A549 (cell line): ENCODE data around the gene KTN1. TPM values are rescaled to one million over a fixed set of nuclear protein-coding genes. Genes with fewer than 3 reads are reported as not detected.

Source experiments
- ATAC-seq, 2 experiments: fragments of 200-7000 bp in 1 of 2; fragments of >200 bp in 1 of 2; cut with Nextera tagmentation in 1 of 2; cut with Tn5 transposase in 1 of 2; 3 replicates each; pipeline versions ENCODE4 v1.8.0 to v1.9.1; 2018 to 2020; ENCODE audit warnings: mild to moderate bottlenecking in 1 of 2, moderate library complexity in 1 of 2
- CTCF ChIA-PET: fragments of 300-600 bp; sonication (Branson Sonifier 250); formaldehyde crosslinking; extraction: SDS; loops from one replicate; lab custom pipeline; 2021; ENCODE audit warnings: antibody characterized with exemption, inconsistent platforms; lab: Yijun Ruan, JAX
- POLR2A ChIA-PET: fragments of 350-600 bp; formaldehyde crosslinking; extraction: SDS; loops from one replicate; lab custom pipeline; 2021; ENCODE audit warnings: antibody characterized with exemption, inconsistent platforms; lab: Yijun Ruan, JAX
- DNase-seq, 2 experiments: peaks; one replicate each; pipeline versions ENCODE4 v3.0.0 to v3.0.0-alpha.2; 2011 to 2016; ENCODE audit warnings: low read depth in 1 of 2, low spot score in 1 of 2
- FAIRE-seq: peaks from 2 replicates; lab custom pipeline; 2011; peaks lifted over from hg19 to GRCh38; lab: Jason Lieb, UNC
- H3K27ac ChIP-seq, 2 experiments: fragments of >200 bp; sonication (Bioruptor Twin); formaldehyde crosslinking; 3 replicates each; pipeline ENCODE4 v1.5.1; 2016 to 2017
- H3K4me1 ChIP-seq: fragments of >200 bp; sonication (Bioruptor Twin); formaldehyde crosslinking; 3 replicates; pipeline ENCODE4 v1.6.1; 2016
- H3K4me2 ChIP-seq: fragments of >200 bp; sonication (Bioruptor Twin); formaldehyde crosslinking; 3 replicates; pipeline ENCODE4 v1.6.1; 2016
- H3K4me3 ChIP-seq: fragments of >200 bp; sonication (Bioruptor Twin); formaldehyde crosslinking; 3 replicates; pipeline ENCODE4 v1.5.1; 2016
- H3K9me3 ChIP-seq: fragments of >200 bp; sonication (Bioruptor Twin); formaldehyde crosslinking; 3 replicates; pipeline ENCODE4 v1.6.1; 2016
- CHD2 ChIP-seq: fragments of 150-350 bp; IDR thresholded peaks from 2 replicates; pipeline ENCODE4 v1.6.1; 2014; ENCODE audit warnings: low read length; ENCODE audit not compliant: partially characterized antibody
- CHD4 ChIP-seq: fragments of 200-600 bp; sonication (generic); IDR thresholded peaks from 2 replicates; pipeline ENCODE4 v1.6.1; 2016; ENCODE audit warnings: antibody characterized with exemption, mild to moderate bottlenecking, borderline replicate concordance
- FOSB ChIP-seq: fragments of 250-450 bp; sonication (Bioruptor Pico); IDR thresholded peaks from 2 replicates; pipeline ENCODE4 v1.5.0; 2020; ENCODE audit warnings: mild to moderate bottlenecking, moderate library complexity
- GATA3 ChIP-seq: IDR thresholded peaks from 2 replicates; pipeline ENCODE4 v1.6.1; 2012; ENCODE audit warnings: borderline replicate concordance
- HDAC2 ChIP-seq: fragments of 200-600 bp; sonication (generic); IDR thresholded peaks from 2 replicates; pipeline ENCODE4 v1.6.1; 2016
- HES2 ChIP-seq: fragments of >200 bp; sonication (Bioruptor Twin); formaldehyde crosslinking; IDR thresholded peaks from 2 replicates; pipeline ENCODE4 v1.6.1; 2016
- HEYL ChIP-seq: fragments of 250-450 bp; sonication (Bioruptor Pico); IDR thresholded peaks from 2 replicates; pipeline ENCODE4 v1.8.0; 2021; ENCODE audit warnings: mild to moderate bottlenecking, moderate library complexity
- HMGXB4 ChIP-seq: fragments of 250-450 bp; sonication (Bioruptor Pico); IDR thresholded peaks from 2 replicates; pipeline ENCODE4 v1.5.0; 2021; ENCODE audit warnings: mild to moderate bottlenecking, moderate library complexity, borderline replicate concordance
- HOXB13 ChIP-seq: fragments of 250-450 bp; sonication (Bioruptor Pico); IDR thresholded peaks from 2 replicates; pipeline ENCODE4 v1.5.0; 2020; ENCODE audit warnings: low read depth, mild to moderate bottlenecking, moderate library complexity
- HOXB5 ChIP-seq: fragments of 250-450 bp; sonication (Bioruptor Pico); IDR thresholded peaks from 2 replicates; pipeline ENCODE4 v1.5.0; 2020; ENCODE audit warnings: mild to moderate bottlenecking, moderate library complexity
- JUN ChIP-seq, 2 experiments: fragments of >200 bp; sonication (Bioruptor Twin); formaldehyde crosslinking; IDR thresholded peaks; 2 replicates in 1 of 2; 3 replicates in 1 of 2; pipeline ENCODE4 v1.6.1; 2016 to 2017
- JUNB ChIP-seq: fragments of >200 bp; sonication (Bioruptor Twin); formaldehyde crosslinking; IDR thresholded peaks from 2 replicates; pipeline ENCODE4 v1.6.1; 2016
- KDM1A ChIP-seq: fragments of 200-600 bp; sonication (generic); IDR thresholded peaks from 2 replicates; pipeline ENCODE4 v1.6.1; 2016; ENCODE audit warnings: low read depth, mild to moderate bottlenecking
- MAFK ChIP-seq: fragments of 450-650 bp; IDR thresholded peaks from 2 replicates; pipeline ENCODE4 v1.6.1; 2014; ENCODE audit not compliant: partially characterized antibody
- MAX ChIP-seq: IDR thresholded peaks from 2 replicates; pipeline ENCODE4 v1.6.1; 2012
- PHF8 ChIP-seq: fragments of 200-600 bp; sonication (generic); IDR thresholded peaks from 2 replicates; pipeline ENCODE4 v1.6.1; 2016; ENCODE audit warnings: low read depth, mild to moderate bottlenecking, antibody characterized with exemption, moderate library complexity, borderline replicate concordance
- POLR2AphosphoS2 ChIP-seq: conservative IDR thresholded peaks from 2 replicates; pipeline ENCODE4 v1.6.1; 2012; ENCODE audit warnings: low read length, improper control_type of control experiment, inconsistent platforms
- RAD21 ChIP-seq, 2 experiments: fragments of >200 bp in 1 of 2; sonication (Bioruptor Twin) in 1 of 2; formaldehyde crosslinking in 1 of 2; IDR thresholded peaks in 1 of 2; conservative IDR thresholded peaks in 1 of 2; 2 replicates in 1 of 2; 3 replicates in 1 of 2; pipeline ENCODE4 v1.6.1; 2012 to 2018; ENCODE audit warnings: inconsistent platforms in 1 of 2
- RFX5 ChIP-seq: fragments of 450-650 bp; IDR thresholded peaks from 2 replicates; pipeline ENCODE4 v1.7.1; 2014; ENCODE audit warnings: antibody characterized with exemption, mild to moderate bottlenecking, moderate library complexity
- SMC3 ChIP-seq: fragments of >200 bp; sonication (Bioruptor Twin); formaldehyde crosslinking; IDR thresholded peaks from 3 replicates; pipeline ENCODE4 v1.6.1; 2018; ENCODE audit warnings: inconsistent platforms
- TFCP2L1 ChIP-seq: fragments of 250-450 bp; sonication (Bioruptor Pico); IDR thresholded peaks from 2 replicates; pipeline ENCODE4 v1.5.0; 2021; ENCODE audit warnings: mild to moderate bottlenecking
- ZFP36 ChIP-seq: fragments of 450-650 bp; IDR thresholded peaks from 2 replicates; pipeline ENCODE4 v1.6.1; 2014; ENCODE audit warnings: borderline replicate concordance; ENCODE audit not compliant: partially characterized antibody
- ZSCAN20 ChIP-seq: fragments of 250-450 bp; sonication (Bioruptor Pico); IDR thresholded peaks from 2 replicates; pipeline ENCODE4 v1.8.0; 2022; ENCODE audit warnings: mild to moderate bottlenecking, moderate library complexity
- WGBS: methylation state at CpG from one replicate; pipeline ENCODE4 v1.1.6; 2017; ENCODE audit errors: missing lambda C conversion rate; 5-methylcytosine and 5-hydroxymethylcytosine counted together
- polyA plus RNA-seq, 4 experiments: library from polyadenylated mRNA; depleted of rRNA in 3 of 4; stranded (reverse); fragments of >200 nt; fragmentation: RNase III in 1 of 4; extraction: RNeasy Plus Mini Kit Qiagen cat#74134 plus additional on column Dnase treatment in 1 of 4; gene quantifications; 2 replicates in 3 of 4; 3 replicates in 1 of 4; pipeline ENCODE4 v1.2.3, GENCODE V29; 2011 to 2017
- TF ChIP-seq, protein P1 (sequence below): fragments of 250-450 bp; sonication (Bioruptor Pico); IDR thresholded peaks from 2 replicates; pipeline ENCODE4 v1.5.0; 2020; ENCODE audit warnings: low read depth, mild to moderate bottlenecking, moderate library complexity

The KTN1 gene
- polyA plus RNA-seq, 2 of the 4 experiments (the other 2 are of a cell fraction) = 153 to 233 TPM

GRCh38 chr14:55620981-55621380 is 41.0 kb downstream of the KTN1 start:
- POLR2A ChIA-PET = no interaction called here
- ATAC-seq (no peak), FAIRE-seq (no peak), DNase-seq (no peak)
- WGBS = 92% methylated on average over 3 of the region's 3 CpGs
- H3K27ac ChIP-seq = no peak overlapping the region
- no peak overlapping the region for H3K4me3 ChIP-seq
- no peak for TF ChIP-seq TFCP2L1
- TF ChIP-seq POLR2AphosphoS2 = no peak
- TF ChIP-seq ZFP36 = no peak
- no peak for TF ChIP-seq GATA3
- TF ChIP-seq RFX5 = no peak
- no peak for TF ChIP-seq JUN (IDR thresholded peaks at IDR 0.05)
- TF ChIP-seq PHF8 = no peak
- no peak for TF ChIP-seq HES2
- no peak for TF ChIP-seq RAD21 (conservative IDR thresholded peaks at IDR 0.05 in 1 of 2, IDR thresholded peaks at IDR 0.05 in 1 of 2)
- TF ChIP-seq FOSB (CRISPR knock-in tag) = no peak
- TF ChIP-seq HOXB13 = no peak
- no peak for TF ChIP-seq MAFK
- TF ChIP-seq CHD2 = no peak
- TF ChIP-seq HOXB5 (CRISPR knock-in tag) = no peak
- TF ChIP-seq, all 56 proteins: peak for 0
- CTCF ChIA-PET = no interaction called here
- H3K9me3 ChIP-seq = peaks cover 16% of the 10 kb centered on the region
- no peaks in the 10 kb centered on the region for H3K4me1 ChIP-seq
- no peak overlapping the region for H3K4me2 ChIP-seq

DNA sequence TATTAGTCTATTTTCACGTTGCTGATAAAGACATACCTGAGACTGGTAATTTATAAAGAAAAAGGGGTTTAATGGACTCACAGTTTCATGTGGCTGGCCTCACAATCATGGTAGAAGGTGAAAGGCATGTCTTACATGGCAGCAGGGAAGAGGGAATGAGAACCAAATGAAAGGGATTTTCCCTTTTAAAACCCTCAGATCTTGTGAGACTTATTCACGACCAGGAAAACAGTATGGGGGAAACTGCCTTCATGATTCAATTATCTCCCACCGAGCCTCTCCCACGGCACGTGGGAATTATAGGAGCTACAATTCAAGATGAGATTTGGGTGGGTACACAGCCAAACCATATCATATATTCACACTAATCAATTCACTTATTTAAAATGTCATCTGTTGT is 41.4 kb downstream of the KTN1 start:
- Histone ChIP-seq H3K9me3 (peaks cover 16% of the 10 kb centered on the region), H3K4me3 (no peak overlapping the region), H3K4me1 (no peaks in the 10 kb centered on the region), H3K27ac (no peak overlapping the region), H3K4me2 (no peak overlapping the region)
- TF ChIP-seq HEYL (CRISPR knock-in tag) (no peak), SMC3 (no peak), MAX (no peak), KDM1A (no peak), HOXB5 (CRISPR knock-in tag) (no peak), ZSCAN20 (CRISPR knock-in tag) (no peak), HMGXB4 (no peak)
- DNase-seq (no peak), FAIRE-seq (no peak), ATAC-seq (no peak)
- ChIA-PET CTCF (no interaction called here), POLR2A (no interaction called here)
- 93% methylated on average over 5 of the region's 5 CpGs for WGBS

DNA sequence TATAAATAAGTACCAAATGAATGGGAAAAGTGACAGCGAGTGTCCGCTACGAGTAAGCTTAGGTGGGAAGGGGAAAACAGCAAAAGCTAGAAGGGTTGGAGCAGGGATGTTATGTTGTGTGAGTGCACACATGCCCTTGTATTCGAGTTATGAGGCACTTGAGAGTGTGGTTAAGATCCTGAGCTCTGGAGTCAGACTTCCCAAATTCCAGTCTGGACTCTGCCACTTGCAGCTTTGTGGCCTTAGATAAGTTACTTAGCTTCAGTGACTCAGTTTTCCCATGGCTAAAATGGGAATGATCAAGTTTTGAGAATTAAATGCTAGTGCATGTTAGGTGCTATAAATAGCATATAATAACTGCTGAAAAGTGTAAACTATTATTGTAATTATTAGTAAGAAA is 44.9 kb downstream of the KTN1 start:
- ChIA-PET POLR2A (no interaction called here), CTCF (interaction anchor here (0.6 to 2.0 kb wide), 4 partner anchors 9 to 190 kb away, joined by 3 to 8 read pairs (median 3); no protein-coding TSS in a partner anchor)
- no peak for FAIRE-seq
- 83% methylated on average over 4 of the region's 4 CpGs for WGBS
- no peak for TF ChIP-seq CHD4
- TF ChIP-seq HDAC2 = no peak
- no peak for TF ChIP-seq MAFK
- TF ChIP-seq RAD21 (conservative IDR thresholded peaks at IDR 0.05 in 1 of 2, IDR thresholded peaks at IDR 0.05 in 1 of 2) = no peak
- TF ChIP-seq JUNB = no peak
- TF ChIP-seq, protein P1, sequence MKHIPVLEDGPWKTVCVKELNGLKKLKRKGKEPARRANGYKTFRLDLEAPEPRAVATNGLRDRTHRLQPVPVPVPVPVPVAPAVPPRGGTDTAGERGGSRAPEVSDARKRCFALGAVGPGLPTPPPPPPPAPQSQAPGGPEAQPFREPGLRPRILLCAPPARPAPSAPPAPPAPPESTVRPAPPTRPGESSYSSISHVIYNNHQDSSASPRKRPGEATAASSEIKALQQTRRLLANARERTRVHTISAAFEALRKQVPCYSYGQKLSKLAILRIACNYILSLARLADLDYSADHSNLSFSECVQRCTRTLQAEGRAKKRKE (CRISPR knock-in tag) = no peak
- no peak for TF ChIP-seq ZFP36
- no peak for TF ChIP-seq FOSB (CRISPR knock-in tag)
- ATAC-seq = no peak
- peaks cover 6% of the 10 kb centered on the region; the same call in 2 of the 3 replicates for H3K4me1 ChIP-seq
- H3K4me3 ChIP-seq = no peak overlapping the region
- no peak for DNase-seq
- no peak overlapping the region for H3K27ac ChIP-seq
- no peak overlapping the region for H3K4me2 ChIP-seq
- H3K9me3 ChIP-seq = peaks cover 7% of the 10 kb centered on the region; the same call in 2 of the 3 replicates
